Neural progenitor cell (in vitro differentiated cells): ENCODE measurements around the gene SPNS3.

Experiments
- CTCF ChIP-seq: fragments of 200-600 bp; sonication (generic); IDR thresholded peaks from 2 replicates; pipeline ENCODE4 v1.5.1; 2017; ENCODE audit warnings: antibody characterized with exemption, mild to moderate bottlenecking
- EZH2phosphoT487 ChIP-seq: fragments of 200-600 bp; sonication (generic); IDR thresholded peaks from 2 replicates; pipeline ENCODE4 v1.6.1; 2017; ENCODE audit warnings: antibody characterized with exemption

GRCh38 chr17:4476017-4476416, 42.3 kb downstream of the SPNS3 start:
- TF ChIP-seq CTCF (no peak), EZH2phosphoT487 (no peak)
